HG03354 (cell line): ENCODE measurements around the gene ENOSF1.

ENCODE experiments used
- ATAC-seq: cut with Tn5 transposase; IDR thresholded peaks from one replicate; pipeline ENCODE4 v1.9.1; 2021; ENCODE audit warnings: mild to moderate bottlenecking; ENCODE audit not compliant: unreplicated experiment, poor library complexity, severe bottlenecking

Gene ENOSF1

DNA sequence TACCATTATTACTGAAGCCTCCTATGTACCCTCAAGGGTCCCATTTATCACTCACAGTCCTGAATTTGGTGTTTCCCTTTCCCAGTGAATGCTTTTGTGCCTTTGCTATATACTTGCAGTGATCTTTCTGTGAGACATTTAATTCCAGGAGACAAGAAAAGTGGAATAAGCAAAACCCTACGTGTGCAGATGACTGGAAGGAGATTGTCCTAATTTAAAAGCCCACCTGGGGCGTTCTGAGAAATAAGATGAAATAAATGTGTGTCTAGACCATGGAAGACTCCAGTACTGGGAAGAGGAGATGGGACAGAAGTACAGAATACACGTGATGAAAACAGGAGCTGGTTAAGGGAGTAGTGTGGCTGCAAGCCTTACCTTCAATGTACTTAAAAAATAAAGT lies 35.7 kb downstream of the ENOSF1 start:
- ATAC-seq: no peak

DNA sequence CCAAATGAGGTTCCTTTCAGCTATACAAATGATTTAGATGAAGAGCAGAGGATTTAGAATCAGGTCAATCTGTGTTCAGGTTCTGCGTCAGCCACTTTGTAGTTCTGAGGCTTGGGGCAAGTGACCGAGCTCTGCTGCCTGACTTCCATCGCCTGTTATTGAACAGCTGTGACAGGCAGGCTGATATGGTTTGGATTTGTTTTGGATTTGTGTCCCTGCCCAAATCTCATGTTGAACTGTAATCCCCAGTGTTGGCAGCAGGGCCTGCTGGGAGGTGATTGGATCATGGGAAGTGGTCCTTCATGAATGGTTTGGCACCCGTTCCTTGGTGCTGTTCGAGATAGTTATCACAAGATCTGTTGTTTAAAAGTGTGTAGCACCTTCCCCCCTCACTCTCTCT lies 36.4 kb downstream of the ENOSF1 start:
- no peak for ATAC-seq

DNA sequence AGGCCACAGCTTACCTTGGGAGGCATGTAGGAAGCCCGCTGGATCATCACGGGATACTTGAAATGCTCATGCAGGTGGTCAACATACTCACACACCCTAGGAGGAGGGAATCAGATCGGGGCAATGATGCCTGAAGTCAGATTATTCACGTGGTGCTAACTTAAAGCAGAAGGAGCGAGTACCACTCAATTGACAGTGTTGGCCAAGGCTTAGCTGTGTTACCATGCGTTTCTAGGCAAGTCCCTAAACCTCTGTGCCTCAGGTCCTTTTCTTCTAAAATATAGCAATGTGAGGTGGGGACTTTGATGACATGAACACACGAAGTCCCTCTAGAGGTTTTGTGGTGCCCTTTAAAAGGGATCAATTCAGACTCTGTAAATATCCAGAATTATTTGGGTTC lies 37.1 kb downstream of the ENOSF1 start:
- ATAC-seq: no peak

DNA sequence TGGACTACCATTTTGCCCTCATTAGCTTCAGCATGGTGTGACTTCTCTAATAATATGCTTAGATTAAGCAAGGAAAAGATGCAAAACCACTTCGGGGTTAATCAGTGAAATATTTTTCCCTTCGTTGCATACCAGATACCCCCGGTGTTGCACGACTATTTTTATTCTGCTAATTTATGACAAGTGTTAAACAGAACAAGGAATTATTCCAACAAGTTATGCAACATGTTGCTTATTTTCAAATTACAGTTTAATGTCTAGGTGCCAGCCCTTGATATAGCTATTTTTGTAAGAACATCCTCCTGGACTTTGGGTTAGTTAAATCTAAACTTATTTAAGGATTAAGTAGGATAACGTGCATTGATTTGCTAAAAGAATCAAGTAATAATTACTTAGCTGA lies 38.7 kb downstream of the ENOSF1 start:
- no peak for ATAC-seq

DNA sequence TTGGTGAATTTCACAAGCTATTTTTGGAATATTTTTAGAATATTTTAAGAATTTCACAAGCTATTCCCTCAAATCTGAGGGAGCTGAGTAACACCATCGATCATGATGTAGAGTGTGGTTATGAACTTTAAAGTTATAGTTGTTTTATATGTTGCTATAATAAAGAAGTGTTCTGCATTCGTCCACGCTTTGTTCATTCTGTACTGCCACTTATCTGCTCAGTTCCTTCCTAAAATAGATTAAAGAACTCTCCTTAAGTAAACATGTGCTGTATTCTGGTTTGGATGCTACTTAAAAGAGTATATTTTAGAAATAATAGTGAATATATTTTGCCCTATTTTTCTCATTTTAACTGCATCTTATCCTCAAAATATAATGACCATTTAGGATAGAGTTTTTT lies 39.1 kb downstream of the ENOSF1 start:
- no peak for ATAC-seq

DNA sequence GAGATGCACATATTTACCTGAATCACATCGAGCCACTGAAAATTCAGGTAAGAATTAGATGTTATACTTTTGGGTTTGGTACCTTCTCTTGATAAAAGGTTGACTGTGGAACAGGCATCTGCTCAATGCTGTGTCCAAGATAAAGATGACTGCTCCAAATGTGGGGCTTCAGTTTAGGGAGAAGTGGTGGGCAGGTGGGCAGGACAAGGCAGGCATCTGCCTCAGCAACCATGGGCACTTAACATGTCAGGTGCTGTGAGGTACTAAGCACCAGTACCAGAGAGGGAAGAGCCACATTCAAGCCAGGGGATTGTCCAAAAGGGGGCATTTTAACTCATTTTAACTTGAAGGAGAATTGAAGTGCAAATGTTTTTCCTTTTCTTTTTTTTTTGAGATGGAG lies 41.0 kb downstream of the ENOSF1 start:
- no peak for ATAC-seq

DNA sequence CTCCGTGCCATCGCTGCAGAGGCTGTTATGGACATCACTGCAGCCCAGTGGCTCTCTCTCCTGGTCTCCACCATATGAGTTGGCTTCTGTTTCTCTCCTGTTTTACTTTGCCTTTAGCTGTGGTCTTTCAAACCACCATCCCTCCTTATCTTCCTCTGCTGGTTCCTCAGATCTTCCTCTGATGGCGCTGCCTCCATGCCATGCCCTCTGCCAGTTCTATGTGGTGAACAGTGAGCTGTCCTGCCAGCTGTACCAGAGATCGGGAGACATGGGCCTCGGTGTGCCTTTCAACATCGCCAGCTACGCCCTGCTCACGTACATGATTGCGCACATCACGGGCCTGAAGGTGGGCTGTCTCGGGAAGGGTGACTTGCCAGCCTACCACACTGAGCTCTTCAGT lies 41.9 kb downstream of the ENOSF1 start:
- ATAC-seq: no peak

DNA sequence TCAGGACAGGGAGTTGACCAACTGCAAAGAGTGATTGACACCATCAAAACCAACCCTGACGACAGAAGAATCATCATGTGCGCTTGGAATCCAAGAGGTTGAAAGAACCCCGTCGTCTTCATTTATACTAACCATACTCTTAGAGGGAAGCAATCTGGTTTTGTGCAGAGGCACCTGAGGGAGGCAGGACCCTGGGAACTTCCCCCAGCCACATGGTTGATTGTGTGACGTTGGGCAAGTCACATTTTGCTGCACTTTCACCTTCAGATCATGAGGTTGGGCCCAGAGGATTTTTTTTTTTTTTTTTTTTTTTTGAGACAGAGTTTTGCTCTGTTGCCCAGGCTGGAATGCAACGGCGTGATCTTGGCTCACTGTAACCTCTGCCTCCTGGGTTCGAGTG lies 43.4 kb downstream of the ENOSF1 start:
- no peak for ATAC-seq

DNA sequence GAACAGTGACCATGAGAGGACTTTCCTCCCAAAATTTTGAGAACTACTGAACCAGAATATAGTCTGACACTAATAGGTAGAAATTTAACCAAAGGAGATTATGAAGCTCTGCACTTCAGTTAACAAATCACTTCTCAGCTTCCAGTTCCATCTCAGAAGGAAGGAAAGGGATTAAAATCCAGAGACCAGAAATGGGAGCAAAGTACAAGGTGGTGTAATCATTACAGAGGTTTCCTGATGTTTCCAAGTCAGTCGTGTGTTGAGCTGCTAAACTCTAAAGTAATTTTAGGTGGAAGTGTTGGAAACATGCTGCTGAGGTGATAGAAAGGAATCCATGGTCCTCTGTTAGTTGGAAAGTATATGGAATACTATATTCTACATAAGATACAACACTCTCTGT lies 44.2 kb downstream of the ENOSF1 start:
- ATAC-seq: no peak

DNA sequence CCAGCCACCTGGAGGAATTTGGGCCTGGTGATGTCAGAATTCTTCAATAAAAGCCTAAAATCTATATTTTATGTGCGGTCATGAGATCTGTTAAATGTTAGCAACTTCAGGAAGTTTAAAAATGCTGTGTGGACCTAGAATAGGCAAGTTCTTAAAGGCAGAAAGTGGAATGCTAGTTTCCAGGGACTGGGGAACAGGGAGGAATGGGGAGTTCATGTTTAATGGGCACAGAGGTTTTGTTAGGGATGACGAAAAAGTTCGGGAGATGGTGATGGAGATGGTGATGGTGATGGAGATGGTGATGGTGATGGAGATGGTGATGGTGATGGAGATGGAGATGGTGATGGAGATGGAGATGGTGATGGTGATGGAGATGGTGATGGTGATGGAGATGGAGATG lies 45.8 kb downstream of the ENOSF1 start:
- ATAC-seq: no peak

DNA sequence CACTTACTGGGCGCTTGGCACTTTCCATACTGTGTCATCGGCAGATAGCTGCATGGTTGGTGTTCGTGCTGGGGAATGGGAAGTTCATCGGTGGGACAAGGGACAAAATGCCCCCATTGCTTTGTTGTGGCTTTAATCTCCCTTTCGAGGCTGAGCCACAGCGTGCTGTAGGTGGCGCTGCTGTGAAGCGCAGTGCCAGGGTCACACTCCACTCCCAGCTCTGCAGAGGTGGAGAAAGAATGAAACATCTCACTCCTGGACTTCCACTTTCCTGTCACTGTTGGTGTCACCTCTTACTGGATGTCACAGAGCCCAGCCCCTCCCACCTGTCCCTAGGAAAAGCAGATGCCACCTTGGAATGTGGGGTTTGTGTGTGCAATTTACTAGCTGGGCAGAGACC lies 46.3 kb downstream of the ENOSF1 start:
- no peak for ATAC-seq

DNA sequence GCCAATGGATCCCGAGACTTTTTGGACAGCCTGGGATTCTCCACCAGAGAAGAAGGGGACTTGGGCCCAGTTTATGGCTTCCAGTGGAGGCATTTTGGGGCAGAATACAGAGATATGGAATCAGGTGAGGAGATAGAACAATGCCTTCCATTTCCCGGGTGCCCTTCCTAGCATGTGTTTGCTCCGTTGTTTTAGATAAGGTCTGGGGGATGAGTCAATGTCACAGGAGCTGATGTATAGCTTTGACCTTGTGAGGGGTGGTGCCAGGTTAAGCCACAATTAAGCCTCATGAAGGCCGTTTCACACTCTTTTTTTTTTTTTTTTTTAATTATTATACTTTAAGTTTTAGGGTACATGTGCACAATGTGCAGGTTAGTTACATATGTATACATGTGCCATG lies 50.2 kb downstream of the ENOSF1 start:
- no peak for ATAC-seq

DNA sequence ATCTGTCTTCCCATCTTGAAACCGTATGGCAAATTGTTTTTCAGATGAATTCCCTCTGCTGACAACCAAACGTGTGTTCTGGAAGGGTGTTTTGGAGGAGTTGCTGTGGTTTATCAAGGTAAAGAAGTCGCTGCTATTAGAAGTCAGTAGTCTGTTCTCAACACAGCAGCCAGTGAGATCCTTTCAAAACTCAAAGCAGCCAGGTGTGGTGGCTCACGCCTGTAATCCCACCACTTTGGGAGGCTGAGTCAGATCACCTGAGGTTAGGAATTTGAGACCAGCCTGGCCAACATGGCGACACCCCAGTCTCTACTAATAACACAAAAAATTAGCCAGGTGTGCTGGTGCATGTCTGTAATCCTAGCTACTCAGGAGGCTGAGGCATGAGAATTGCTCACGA lies 52.8 kb downstream of the ENOSF1 start:
- ATAC-seq: no peak

DNA sequence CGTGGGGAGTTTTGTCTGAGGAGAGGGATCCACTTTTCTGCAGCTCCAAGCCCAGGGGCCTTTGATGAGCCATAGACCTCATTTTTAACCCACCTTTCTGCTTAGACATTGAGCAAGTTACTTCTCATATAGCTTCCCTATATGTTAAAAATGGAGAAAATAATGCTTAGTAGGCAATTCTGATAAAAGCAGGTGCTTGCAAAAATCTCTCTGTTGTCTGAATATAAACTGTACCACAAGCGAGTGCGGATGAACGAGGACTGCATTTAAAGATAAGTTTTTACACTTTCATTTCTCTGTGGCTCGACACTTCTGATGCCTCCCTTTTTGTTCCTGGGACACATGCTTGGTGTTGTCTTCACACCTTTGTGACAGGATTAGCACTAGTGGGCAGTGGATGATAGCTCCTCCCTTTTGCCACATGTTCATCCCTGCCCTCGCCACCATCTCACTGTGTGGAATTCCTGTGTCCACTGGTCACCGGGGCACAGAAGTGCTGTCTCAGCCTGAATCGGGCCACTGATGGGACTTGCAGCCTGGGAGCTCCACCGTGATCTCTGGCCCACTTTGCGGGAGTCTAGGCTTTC lies 53.4 kb downstream of the ENOSF1 start:
- no peak for ATAC-seq

DNA sequence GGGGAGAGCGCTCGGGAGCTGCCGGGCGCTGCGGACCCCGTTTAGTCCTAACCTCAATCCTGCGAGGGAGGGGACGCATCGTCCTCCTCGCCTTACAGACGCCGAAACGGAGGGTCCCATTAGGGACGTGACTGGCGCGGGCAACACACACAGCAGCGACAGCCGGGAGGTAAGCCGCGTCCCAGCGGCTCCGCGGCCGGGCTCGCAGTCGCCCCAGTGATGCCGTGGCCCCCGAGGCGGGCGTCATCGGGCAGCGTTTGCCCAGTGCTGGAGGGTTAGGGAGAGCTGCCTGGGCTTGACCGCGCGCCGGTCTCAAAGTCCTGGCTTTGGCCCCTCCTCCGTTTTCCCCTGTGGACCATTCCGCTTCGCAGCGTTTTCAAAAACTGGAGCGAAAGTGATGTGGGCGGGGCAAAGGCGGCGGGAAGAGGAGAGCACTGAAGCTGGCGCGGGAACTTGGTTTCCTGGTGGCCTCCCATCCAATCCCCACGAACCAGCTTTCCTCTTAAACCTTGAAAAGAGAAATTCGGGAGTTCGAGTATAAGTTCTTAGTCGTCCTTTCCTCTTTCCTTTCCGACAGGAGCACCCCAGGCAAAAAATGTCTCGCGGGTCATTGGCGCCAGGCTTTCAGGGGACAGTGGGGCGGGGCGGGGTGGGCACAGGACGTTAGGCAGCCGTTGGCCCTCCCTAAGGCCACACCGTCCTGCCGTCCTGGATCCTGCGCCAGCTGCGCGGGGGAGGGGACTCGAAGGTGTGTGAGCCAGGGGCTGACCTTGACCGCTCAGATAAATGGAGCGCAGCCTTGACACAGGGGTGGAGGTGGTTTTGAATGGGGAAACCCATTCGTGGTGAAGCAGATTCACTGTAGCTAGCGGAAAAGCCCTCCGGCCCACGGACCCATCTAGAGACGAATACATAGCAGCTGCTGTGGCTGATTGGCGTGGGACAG lies 54.2 kb downstream of the ENOSF1 start:
- ATAC-seq: peak; percentile 61

DNA sequence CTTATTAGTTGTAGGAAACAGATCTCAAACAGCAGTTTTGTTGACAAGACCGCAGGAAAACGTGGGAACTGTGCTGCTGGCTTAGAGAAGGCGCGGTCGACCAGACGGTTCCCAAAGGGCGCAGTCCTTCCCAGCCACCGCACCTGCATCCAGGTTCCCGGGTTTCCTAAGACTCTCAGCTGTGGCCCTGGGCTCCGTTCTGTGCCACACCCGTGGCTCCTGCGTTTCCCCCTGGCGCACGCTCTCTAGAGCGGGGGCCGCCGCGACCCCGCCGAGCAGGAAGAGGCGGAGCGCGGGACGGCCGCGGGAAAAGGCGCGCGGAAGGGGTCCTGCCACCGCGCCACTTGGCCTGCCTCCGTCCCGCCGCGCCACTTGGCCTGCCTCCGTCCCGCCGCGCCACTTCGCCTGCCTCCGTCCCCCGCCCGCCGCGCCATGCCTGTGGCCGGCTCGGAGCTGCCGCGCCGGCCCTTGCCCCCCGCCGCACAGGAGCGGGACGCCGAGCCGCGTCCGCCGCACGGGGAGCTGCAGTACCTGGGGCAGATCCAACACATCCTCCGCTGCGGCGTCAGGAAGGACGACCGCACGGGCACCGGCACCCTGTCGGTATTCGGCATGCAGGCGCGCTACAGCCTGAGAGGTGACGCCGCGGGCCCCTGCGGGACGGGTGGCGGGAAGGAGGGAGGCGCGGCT lies 55.0 kb downstream of the ENOSF1 start, which contains the start of gene TYMS:
Gene TYMS, plus strand, starts transcription at position 343 of the 690 bp plus-strand sequence. Its CDS starts 90 bp downstream, at position 433.
- peak; percentile 56 for ATAC-seq

DNA sequence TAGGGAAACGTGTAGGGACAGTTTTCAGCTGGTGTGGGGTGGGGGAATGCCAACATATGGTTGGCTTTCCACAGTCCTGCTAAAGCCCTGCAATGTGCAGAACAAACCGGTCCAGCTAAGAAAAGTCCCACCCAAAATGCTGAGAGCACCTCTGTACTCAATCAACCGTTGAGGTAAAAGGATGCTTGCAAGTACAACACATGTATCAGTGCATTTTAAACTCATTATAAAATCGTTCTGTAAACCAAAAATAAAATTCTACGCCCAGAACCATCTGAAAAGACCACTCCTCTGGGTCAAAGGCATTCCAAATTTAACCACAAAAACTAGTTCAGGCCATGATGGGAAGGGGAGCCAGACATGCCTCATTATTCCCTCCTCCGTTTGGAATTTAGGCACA lies 57.0 kb downstream of the ENOSF1 start:
- ATAC-seq: no peak

DNA sequence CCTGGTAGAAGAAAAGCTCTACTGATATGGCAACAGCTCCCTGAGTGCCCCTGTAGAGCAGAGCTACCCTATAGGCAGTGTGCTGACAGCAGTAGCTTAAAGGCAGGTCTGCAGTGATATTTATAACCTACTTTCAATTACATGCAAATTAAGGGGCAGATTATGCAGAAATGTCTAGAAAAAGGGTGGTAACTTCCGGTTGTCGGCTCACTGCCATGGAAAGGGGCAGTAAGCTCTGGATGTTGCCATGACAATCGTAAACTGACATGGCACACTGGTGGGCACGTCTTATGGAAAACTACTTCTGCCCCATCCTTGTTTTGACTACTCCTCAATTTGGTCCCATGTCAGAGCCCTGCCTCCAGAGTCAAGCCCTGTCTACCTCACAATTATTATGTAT lies 57.8 kb downstream of the ENOSF1 start:
- no peak for ATAC-seq

DNA sequence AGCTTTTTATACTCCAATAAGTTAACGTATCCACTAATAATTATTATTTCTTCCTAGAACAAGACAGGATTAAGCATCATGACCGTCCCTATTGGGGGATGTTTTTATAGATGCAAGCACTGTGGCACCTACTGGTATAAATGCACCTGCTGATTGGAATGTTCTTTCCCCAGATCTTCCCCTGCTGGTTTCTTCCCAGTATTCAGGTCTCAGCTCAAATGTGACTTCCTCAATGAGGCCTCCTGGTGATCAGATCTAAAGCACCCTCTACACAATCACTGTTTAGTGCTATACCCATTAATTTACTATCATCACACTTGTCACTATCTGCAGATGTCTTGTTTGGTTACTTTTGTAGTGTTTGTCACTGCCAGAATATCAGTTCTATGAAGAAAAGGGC lies 58.9 kb downstream of the ENOSF1 start:
- no peak for ATAC-seq

DNA sequence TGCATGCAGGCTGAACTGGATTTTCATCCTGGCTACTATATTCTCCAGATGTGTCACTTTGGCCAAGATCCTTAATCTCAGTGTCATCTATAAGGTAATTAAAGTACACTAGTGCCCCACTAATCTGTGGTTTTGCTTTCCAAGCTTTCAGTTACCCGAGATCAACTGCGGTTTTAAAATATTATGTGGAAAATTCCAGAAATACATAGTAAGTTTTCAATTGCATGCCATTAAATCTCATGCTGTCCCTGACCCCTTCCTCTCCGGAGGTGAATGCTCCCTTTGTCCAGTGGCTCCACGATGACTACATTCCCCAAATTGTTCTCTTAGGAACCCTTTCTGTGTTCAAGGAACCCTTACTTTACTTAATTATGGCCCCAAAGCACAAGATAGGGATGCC lies 60.3 kb downstream of the ENOSF1 start:
- ATAC-seq: no peak

DNA sequence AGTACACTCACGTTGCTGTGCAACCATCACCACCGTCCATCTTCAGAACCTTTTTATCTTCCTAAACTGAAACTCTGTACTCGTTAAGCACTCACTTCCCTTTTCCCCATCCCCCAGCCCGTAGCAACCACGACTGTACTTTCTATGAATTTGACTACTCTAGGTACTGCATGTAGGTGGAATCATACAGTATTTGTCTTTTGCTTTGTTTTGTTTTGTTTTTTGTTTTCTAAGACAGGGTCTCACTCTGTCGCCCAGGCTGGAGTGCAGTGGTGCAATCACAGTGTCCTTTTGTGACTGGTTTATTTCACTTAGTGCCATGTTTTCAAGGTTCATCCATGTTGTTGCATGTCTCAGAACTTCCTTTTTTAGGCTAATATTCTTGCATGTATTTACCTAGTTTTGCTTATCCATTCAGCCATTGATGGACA lies 62.0 kb downstream of the ENOSF1 start:
- peak; percentile 98 for ATAC-seq
